ENCODE results near the gene NME3.
"Not testable (repeated sequence)": the region's sequence is repeated elsewhere in the genome, so short reads cannot be mapped to it uniquely, and the experiment has no call there.

NME3 gene

GRCh38 chr16:1749152-1750117 is 21.9 kb downstream of the NME3 start:
- no peak for DNase-seq (ENCODE audit: low read depth, low spot score)

- DNase-seq (ENCODE audit: low read depth, low spot score), result no peak
These were observed 23.4 kb downstream of the NME3 start for GRCh38 chr16:1747934-1748333.

- no peak for DNase-seq (ENCODE audit: low read depth, low spot score)
These were observed 24.6 kb downstream of the NME3 start for GRCh38 chr16:1746693-1747195.

GRCh38 chr16:1745900-1746692 is 25.2 kb downstream of the NME3 start:
- DNase-seq (ENCODE audit: low read depth, low spot score), result no peak

- DNase-seq (ENCODE audit: low read depth, low spot score), result no peak
These were observed 26.0 kb downstream of the NME3 start for GRCh38 chr16:1745181-1745899.

- no peak for DNase-seq (ENCODE audit: low read depth, low spot score)
These were observed 27.0 kb downstream of the NME3 start for GRCh38 chr16:1744338-1744840.

GRCh38 chr16:1743376-1744337 is 27.7 kb downstream of the NME3 start:
- no peak for DNase-seq (ENCODE audit: low read depth, low spot score)

DNA sequence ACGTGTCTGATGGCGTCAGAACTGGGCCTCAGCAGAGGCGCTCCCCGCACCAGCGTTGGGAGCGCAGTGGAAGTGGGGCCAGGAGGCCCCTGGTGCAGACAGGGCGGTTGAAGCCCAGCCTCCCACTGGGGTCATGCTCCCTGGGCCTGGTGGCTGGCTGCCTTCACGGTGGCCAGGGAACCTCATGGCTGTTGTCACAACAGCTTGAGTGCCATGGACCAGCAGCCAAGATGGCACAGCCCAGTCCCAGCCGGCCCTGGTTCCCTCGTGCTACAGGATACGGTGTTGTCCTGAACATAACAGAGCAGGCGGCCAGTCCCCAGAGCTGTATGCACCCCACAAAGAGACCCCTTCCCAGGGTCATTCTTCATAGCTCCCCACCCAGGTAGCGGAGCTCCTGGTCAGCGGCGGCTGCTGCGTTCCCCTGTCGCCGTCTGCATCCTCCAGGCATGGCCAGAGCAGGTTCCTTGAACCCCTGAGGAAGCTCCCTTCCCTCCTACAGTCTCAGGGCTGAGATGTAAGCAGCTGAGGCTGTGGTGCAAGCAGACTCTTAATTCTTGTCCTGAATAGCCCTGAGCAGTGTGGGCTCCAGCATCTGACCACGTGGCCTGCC is 29.7 kb downstream of the NME3 start:
- no peak for DNase-seq (ENCODE audit: low read depth, low spot score)

GRCh38 chr16:1740781-1741490 is 30.4 kb downstream of the NME3 start:
- DNase-seq (ENCODE audit: low read depth, low spot score), result no peak

DNA sequence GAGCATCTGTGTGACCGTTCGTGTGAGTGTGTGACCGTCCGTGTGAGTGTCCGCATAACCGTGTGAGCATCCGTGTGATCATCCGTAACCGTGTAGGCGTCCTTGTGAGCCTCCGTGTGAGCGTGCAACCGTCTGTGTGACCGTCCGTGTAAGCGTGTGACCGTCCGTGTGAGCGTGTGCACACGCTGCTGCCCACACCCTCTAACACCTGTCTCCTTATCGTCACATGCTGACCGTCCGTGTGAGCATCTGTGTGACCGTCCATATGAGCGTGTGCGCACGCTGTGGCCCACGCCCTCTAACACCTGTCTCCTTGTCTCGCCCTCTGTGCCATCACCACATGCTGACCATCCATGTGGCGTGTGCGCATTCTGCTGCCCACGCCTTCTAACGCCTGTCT is 31.1 kb downstream of the NME3 start:
- no peak for DNase-seq (ENCODE audit: low read depth, low spot score)

DNA sequence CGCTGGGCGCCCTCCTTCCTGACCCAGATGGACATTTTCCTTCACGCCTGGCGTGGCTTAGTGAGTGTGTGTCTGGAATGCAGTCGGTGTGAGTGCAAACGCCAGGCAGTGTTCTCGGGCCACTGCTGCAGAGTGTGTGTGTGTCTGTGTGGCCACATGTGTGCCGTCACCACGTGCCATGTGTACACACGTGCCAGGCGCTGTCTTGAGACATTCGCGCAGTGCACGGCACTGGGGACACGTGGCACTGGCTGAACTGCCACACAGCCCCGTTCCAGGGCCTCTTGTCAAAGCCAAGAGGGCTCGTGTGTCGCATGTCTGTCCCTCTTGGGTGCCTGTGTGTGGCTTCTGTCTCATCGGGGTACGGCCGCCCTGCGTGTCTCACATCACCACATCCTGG is 36.5 kb downstream of the NME3 start:
- DNase-seq (ENCODE audit: low read depth, low spot score), result no peak

DNA sequence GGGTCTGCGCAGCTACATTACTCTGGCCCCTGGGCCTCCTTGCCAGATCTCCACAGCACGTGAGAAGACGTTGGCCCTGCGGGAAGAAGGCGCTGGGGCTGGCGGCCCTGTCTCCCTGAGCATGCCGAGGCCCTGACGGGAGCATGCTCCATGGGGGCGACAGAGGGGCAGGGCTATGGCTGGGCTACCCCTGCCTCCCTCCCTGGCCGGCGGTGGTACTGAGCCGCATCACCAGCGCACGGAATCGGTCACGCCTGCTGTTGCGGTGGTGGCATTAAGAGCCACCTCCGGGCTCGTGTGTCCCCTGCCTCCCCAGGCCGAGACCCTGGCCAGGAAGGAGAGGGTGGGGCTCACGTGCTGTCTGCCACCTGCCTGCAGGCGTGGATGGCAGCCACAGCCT is 37.2 kb downstream of the NME3 start:
- DNase-seq (ENCODE audit: low read depth, low spot score), result no peak

- not testable (repeated sequence) for DNase-seq (ENCODE audit: low read depth, low spot score)
These were observed 38.8 kb downstream of the NME3 start for GRCh38 chr16:1732551-1732987.

DNA sequence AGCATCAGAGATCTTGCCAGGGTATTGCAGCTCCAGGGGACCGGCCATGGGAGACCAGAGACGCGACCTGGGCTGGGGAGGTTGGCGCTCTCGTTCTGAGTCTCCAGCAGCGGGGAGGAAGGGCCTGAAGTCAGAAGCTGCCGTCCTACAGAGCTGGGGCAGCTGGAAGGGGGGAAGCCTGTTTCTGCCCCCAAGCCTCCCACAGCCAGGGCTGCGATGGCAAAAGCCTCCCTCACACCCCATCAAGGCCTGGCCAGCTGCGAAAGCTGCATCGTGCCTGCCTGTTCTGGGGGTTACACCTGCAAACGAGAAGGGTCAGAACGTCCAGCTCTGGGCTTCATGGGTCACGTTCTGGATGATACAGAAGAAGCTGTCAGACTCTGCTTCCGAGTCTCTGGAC is 39.3 kb downstream of the NME3 start:
- DNase-seq (ENCODE audit: low read depth, low spot score), result no peak

- no peak for DNase-seq (ENCODE audit: low read depth, low spot score)
These were observed 39.7 kb downstream of the NME3 start for GRCh38 chr16:1731603-1732002.

- DNase-seq (ENCODE audit: low read depth, low spot score), result no peak
These were observed 40.3 kb downstream of the NME3 start for GRCh38 chr16:1731073-1731472.

DNA sequence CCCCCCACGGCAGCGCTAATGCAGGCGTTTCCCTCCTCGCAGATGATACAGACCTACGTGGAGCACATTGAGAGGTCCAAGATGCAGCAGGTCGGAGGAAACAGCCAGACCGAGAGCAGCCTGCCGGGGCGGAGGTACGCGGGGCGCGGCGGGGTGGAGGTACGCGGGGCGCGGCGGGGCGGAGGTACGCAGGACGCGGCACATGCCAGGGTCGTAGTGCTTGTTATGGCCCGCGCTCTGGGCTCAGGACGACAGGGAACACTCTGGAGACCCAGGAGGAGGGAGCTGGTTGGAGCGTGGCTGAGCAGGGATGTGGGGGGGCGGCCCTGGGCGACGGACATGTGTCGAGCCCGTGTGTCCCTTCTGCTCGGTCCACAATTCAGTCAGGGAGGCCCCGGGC is 41.9 kb downstream of the NME3 start:
- no peak for DNase-seq (ENCODE audit: low read depth, low spot score)

- DNase-seq (ENCODE audit: low read depth, low spot score), result no peak
These were observed 42.3 kb downstream of the NME3 start for GRCh38 chr16:1729026-1729425.
